ENCODE results near the gene PTOV1. TPM values are rescaled to one million over a fixed set of nuclear protein-coding genes. Genes with fewer than 3 reads are reported as not detected.

Gene PTOV1
- total and polyA plus RNA-seq, 2 of the 13 experiments (the other 11 are each of a cell fraction or from before 2014, with no cell fraction given) = 63.5 to 68.5 TPM

- Histone ChIP-seq H3K9me3 (ENCODE audit: low read length) (no peaks in the 10 kb centered on the region), H3K27me3 (ENCODE audit: control insufficient read depth in 1 of 2, insufficient read depth in 2 of 2, low read length in 2 of 2) (peaks cover 9% of the 10 kb centered on the region in 2 experiments; a peak in 4 of 5 replicates), H4K20me1 (ENCODE audit: insufficient read depth, low read length) (no peaks in the 10 kb centered on the region), H2AFZ (ENCODE audit: low read length) (no peak overlapping the region), H3K4me3 (replicated peaks in 1 of 3; ENCODE audit: insufficient read depth in 1 of 3, low read depth in 2 of 3, low read length in 3 of 3) (no peak overlapping the region), H3K79me2 (ENCODE audit: insufficient read depth, low read length) (no peaks in the 10 kb centered on the region), H3K9ac (ENCODE audit: insufficient read depth, low read depth, low read length) (no peak overlapping the region), H3K4me2 (ENCODE audit: low read depth, low read length) (no peak overlapping the region), H3K36me3 (replicated peaks in 1 of 2; ENCODE audit: control insufficient read depth in 1 of 2, insufficient read depth in 2 of 2, low read length in 2 of 2) (no peaks in the 10 kb centered on the region), H3K4me1 (ENCODE audit: insufficient read depth, low read length) (0 out of 2 replicates have a peak, but pooled peaks cover 2% of the 10 kb centered on the region), H3K27ac (ENCODE audit: extremely low read length, insufficient read depth, low read length) (no peak overlapping the region)
- WGBS (ENCODE audit: low lambda C conversion rate) = 74% methylated on average over 11 of the region's 17 CpGs
- no TSS peak for BruUV-seq (replicated peaks)
- no peak for FAIRE-seq
- CTCF ChIA-PET (ENCODE audit: low intra/inter-chr PET ratio, low total read pairs) = no interaction called here
- no peak for ATAC-seq
- in situ Hi-C loops (cut with HindIII; ENCODE audit: extremely low pct_ligation_motif_present, low pct_unique_long_range_greater_than_20kb) (no loop called here), intact Hi-C loops (cut with micrococcal nuclease; ENCODE audit: unreplicated experiment) (no loop called here)
- no peak for DNase-seq (ENCODE audit: low spot score)
- POLR2A ChIA-PET = interaction anchor here (0.7 kb wide), 1 partner anchor 37 kb away, joined by 3 read pairs; the partner anchor contains the start of genes ATF5 and NUP62
- TF ChIP-seq, protein P1, sequence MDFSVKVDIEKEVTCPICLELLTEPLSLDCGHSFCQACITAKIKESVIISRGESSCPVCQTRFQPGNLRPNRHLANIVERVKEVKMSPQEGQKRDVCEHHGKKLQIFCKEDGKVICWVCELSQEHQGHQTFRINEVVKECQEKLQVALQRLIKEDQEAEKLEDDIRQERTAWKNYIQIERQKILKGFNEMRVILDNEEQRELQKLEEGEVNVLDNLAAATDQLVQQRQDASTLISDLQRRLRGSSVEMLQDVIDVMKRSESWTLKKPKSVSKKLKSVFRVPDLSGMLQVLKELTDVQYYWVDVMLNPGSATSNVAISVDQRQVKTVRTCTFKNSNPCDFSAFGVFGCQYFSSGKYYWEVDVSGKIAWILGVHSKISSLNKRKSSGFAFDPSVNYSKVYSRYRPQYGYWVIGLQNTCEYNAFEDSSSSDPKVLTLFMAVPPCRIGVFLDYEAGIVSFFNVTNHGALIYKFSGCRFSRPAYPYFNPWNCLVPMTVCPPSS (IDR thresholded peaks at IDR 0.05) = no peak
- TF ChIP-seq DNMT1 (CRISPR knock-in tag; IDR thresholded peaks at IDR 0.05) (no peak), ZBTB8A (CRISPR knock-in tag; IDR thresholded peaks at IDR 0.05; ENCODE audit: borderline replicate concordance, low read depth) (no peak), SOX6 (IDR thresholded peaks at IDR 0.05) (no peak), SOX6 (CRISPR knock-in tag; IDR thresholded peaks at IDR 0.05) (no peak), BCL6 (CRISPR knock-in tag; IDR thresholded peaks at IDR 0.05) (no peak), CHD4 (IDR thresholded peaks at IDR 0.05; ENCODE audit: borderline replicate concordance, low read length) (no peak), ATM (IDR thresholded peaks at IDR 0.05; ENCODE audit: borderline replicate concordance) (no peak), ZBTB25 (CRISPR knock-in tag; IDR thresholded peaks at IDR 0.05) (no peak), ZNF546 (CRISPR knock-in tag; conservative IDR thresholded peaks at IDR 0.05) (no peak), HDAC1 (CRISPR knock-in tag; IDR thresholded peaks at IDR 0.05) (no peak), ZNF605 (CRISPR knock-in tag; IDR thresholded peaks at IDR 0.05) (no peak), KDM1A (CRISPR knock-in tag; IDR thresholded peaks at IDR 0.05) (no peak), ZNF335 (CRISPR knock-in tag; IDR thresholded peaks at IDR 0.05) (no peak), MATR3 (CRISPR knock-in tag; IDR thresholded peaks at IDR 0.05) (no peak), ZNF598 (CRISPR knock-in tag; IDR thresholded peaks at IDR 0.05; ENCODE audit: borderline replicate concordance) (no peak), ZNF775 (CRISPR knock-in tag; IDR thresholded peaks at IDR 0.05; ENCODE audit: borderline replicate concordance) (no peak), ZNF747 (CRISPR knock-in tag; IDR thresholded peaks at IDR 0.05; ENCODE audit: borderline replicate concordance) (no peak)
- TF ChIP-seq, protein P2, sequence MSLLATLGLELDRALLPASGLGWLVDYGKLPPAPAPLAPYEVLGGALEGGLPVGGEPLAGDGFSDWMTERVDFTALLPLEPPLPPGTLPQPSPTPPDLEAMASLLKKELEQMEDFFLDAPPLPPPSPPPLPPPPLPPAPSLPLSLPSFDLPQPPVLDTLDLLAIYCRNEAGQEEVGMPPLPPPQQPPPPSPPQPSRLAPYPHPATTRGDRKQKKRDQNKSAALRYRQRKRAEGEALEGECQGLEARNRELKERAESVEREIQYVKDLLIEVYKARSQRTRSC (CRISPR knock-in tag; IDR thresholded peaks at IDR 0.05; ENCODE audit: low read depth) = no peak
- TF ChIP-seq, protein P3, sequence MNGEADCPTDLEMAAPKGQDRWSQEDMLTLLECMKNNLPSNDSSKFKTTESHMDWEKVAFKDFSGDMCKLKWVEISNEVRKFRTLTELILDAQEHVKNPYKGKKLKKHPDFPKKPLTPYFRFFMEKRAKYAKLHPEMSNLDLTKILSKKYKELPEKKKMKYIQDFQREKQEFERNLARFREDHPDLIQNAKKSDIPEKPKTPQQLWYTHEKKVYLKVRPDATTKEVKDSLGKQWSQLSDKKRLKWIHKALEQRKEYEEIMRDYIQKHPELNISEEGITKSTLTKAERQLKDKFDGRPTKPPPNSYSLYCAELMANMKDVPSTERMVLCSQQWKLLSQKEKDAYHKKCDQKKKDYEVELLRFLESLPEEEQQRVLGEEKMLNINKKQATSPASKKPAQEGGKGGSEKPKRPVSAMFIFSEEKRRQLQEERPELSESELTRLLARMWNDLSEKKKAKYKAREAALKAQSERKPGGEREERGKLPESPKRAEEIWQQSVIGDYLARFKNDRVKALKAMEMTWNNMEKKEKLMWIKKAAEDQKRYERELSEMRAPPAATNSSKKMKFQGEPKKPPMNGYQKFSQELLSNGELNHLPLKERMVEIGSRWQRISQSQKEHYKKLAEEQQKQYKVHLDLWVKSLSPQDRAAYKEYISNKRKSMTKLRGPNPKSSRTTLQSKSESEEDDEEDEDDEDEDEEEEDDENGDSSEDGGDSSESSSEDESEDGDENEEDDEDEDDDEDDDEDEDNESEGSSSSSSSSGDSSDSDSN (CRISPR knock-in tag; IDR thresholded peaks at IDR 0.05) = no peak
These were observed 40.4 kb downstream of the PTOV1 start for GRCh38 chr19:49891393-49891792.

All from HepG2 (cell line).